GM19455 (cell line): ENCODE measurements around the gene SLC25A36.
"Not testable (repeated sequence)": the region's sequence is repeated elsewhere in the genome, so short reads cannot be mapped to it uniquely, and the experiment has no call there.

Experiments
- ATAC-seq: cut with Tn5 transposase; IDR thresholded peaks from one replicate; pipeline ENCODE4 v1.9.1; 2021; ENCODE audit not compliant: unreplicated experiment

The SLC25A36 gene

GRCh38 chr3:140994316-140994715 is 52.7 kb downstream of the SLC25A36 start:
- ATAC-seq, result no peak

- ATAC-seq, result not testable (repeated sequence)
Measured at GRCh38 chr3:140994861-140995260, 53.2 kb downstream of the SLC25A36 start.

- ATAC-seq, result no peak
Measured at GRCh38 chr3:140995881-140996280, 54.2 kb downstream of the SLC25A36 start.

GRCh38 chr3:141000027-141000663 is 58.5 kb downstream of the SLC25A36 start:
- no peak for ATAC-seq

DNA sequence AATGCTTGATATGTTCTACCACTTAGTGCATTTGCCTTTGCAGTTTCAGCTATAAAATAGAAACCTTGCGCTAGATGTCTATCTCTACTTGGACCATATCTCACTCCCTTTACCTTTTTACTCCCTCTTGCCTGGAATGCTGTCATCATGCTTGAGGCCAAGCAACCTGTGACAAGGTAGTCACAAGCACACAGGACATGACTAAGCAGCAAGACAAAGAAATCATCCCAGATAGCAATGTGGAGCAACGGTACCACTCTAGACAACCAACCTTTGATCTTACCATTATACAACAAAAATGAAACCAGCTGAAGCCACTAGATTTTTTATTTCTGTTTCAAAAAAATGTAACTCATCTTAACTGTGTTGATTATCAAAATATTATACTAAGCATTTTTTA is 59.0 kb downstream of the SLC25A36 start:
- ATAC-seq, result no peak

- no peak for ATAC-seq
Measured at GRCh38 chr3:141006344-141006743, 64.7 kb downstream of the SLC25A36 start.

GRCh38 chr3:141009496-141009895 is 67.9 kb downstream of the SLC25A36 start:
- no peak for ATAC-seq

DNA sequence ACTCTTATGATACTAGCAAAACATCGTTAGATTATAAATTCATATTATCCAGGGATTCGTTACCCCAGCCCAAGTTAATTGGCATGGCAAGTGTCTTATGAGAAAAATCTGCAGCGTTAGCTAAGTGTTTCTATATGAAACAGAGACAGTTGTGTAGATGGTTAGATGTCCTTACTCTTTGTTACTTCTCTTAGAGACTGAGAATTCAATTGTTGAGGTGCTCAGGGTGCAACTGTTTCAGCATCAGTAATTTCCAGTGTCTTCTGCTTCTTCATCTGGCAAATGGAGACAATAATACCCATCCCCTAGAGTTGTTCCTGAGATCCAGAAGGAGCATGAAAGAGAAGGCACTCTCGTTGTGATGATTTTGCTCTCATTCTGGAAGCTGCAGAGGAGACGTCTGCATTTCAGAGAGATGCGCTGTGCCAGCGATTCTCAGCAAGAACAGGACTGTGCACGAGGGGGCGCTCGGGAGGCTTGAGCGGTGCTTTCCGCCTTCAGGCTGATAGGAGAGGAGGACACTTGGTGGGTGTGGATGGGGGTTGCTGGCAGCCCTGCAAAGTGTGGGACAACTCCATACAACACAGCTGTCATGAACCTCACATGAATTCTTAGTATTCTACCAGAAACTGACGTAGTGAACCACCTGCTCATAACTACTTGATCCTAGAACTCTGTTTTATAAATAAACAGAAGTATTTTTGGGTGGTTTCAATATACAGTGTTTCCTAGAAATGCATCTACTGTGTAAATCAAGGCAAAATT is 69.8 kb downstream of the SLC25A36 start:
- peak; percentile 72 for ATAC-seq

- ATAC-seq, result no peak
Measured at GRCh38 chr3:141011997-141012262, 70.3 kb downstream of the SLC25A36 start.

DNA sequence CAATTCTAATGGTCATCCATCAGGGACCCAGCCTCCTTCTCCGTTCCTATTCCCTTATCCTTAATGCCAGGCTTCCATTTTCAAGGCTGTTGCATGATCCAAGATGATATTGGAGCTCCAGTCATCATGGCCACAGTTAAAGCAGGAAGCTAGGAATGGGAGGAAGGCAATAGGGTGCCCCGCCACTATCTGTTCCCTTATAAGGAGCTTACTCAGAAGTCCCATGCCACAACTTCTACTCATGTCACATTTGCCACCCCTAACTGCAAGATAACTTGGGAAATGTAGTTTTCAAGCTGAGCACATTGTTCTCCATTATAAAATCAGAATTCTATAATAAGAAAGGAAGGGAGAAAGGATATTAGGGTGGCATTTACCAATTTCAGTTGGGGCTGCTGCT is 70.9 kb downstream of the SLC25A36 start:
- no peak for ATAC-seq

- no peak for ATAC-seq
Measured at GRCh38 chr3:141015481-141015880, 73.8 kb downstream of the SLC25A36 start.

GRCh38 chr3:141017366-141018322 is 76.0 kb downstream of the SLC25A36 start:
- not testable (repeated sequence) for ATAC-seq

DNA sequence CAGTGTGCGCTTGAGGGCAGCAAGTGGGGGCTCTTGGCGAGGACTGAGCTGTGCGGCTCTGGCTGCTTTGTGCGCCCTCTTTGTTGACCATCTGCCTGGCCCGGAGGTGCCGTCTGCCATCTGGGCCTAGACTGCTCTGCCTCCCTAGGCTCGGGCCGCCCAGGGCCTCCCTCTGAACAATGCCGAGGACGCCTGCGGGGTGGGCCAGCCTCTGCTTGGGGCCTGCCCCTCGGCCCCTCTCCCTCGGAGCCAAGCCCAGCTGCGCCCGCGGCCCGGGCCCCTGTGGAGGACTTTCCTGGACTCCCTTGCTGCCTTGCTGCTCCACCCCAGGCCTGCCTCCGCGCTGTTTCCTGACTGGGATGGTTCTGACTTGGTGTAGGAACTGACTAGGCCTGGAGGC is 77.6 kb downstream of the SLC25A36 start:
- no peak for ATAC-seq

DNA sequence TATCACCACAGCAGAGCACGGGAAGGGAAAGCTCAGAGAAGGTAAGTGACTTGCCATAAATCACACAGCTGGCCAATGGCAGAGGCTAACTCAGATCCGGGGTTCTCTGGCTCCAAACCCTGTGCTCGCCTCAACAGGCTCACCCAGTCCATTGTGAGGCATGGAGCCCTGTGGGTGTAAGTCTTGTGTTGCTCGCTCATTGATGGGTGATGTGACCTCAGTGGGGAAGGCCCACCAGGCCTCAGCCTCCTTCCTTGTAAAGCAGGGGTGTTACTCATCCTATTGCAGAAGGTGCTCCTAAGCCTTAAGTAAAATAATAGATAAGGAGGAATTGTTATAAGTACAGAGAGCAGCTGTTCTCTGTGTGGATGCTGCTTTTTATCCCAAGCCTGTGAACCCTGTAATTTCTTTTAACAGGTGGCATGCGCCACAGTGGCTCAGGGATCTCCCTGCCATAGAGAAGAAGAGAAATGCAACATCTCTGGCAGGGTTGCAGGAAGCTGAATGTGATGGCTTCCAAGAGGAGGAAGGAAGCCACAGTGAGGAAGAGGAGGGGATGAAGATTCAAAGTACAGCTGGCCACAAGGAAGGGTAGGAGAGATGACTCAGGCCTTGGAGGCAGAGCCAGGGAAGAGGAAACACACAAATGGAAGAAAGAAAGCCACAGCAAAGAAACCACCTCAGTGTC is 78.7 kb downstream of the SLC25A36 start:
- ATAC-seq, result no peak

DNA sequence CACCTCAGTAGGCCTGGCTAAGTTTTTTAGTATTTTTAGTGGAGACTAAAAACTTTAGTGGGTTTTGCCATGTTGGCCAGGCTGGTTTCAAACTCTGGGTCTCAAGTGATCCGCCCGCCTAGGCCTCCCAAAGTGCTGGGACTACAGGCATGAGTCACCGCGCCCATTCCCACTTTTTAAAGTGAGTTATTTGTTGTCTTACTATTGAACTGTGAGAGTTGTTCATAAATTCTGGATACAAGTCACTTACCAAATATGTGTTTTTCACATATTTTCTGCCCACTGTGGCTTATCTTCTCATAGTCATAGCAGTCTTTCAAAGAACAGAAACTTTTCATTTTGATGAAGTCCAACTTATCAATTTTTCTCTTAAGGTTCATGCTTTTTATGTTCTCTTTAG is 79.6 kb downstream of the SLC25A36 start:
- no peak for ATAC-seq
